GM12872 (cell line): Measurements from ENCODE around the gene VIPR2.

ENCODE experiments used
- TF ChIP-seq, protein P1 (sequence below): IDR thresholded peaks from 3 replicates; pipeline ENCODE4 v1.5.1; 2011; ENCODE audit warnings: low read depth, mild to moderate bottlenecking, low read length, moderate library complexity; ENCODE audit not compliant: insufficient read depth

The VIPR2 gene

GRCh38 chr7:159119851-159120539, 24.7 kb downstream of the VIPR2 start:
- TF ChIP-seq, protein P1, sequence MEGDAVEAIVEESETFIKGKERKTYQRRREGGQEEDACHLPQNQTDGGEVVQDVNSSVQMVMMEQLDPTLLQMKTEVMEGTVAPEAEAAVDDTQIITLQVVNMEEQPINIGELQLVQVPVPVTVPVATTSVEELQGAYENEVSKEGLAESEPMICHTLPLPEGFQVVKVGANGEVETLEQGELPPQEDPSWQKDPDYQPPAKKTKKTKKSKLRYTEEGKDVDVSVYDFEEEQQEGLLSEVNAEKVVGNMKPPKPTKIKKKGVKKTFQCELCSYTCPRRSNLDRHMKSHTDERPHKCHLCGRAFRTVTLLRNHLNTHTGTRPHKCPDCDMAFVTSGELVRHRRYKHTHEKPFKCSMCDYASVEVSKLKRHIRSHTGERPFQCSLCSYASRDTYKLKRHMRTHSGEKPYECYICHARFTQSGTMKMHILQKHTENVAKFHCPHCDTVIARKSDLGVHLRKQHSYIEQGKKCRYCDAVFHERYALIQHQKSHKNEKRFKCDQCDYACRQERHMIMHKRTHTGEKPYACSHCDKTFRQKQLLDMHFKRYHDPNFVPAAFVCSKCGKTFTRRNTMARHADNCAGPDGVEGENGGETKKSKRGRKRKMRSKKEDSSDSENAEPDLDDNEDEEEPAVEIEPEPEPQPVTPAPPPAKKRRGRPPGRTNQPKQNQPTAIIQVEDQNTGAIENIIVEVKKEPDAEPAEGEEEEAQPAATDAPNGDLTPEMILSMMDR, result no peak

GRCh38 chr7:159119026-159119741, 25.5 kb downstream of the VIPR2 start:
- TF ChIP-seq, protein P1, result no peak

DNA sequence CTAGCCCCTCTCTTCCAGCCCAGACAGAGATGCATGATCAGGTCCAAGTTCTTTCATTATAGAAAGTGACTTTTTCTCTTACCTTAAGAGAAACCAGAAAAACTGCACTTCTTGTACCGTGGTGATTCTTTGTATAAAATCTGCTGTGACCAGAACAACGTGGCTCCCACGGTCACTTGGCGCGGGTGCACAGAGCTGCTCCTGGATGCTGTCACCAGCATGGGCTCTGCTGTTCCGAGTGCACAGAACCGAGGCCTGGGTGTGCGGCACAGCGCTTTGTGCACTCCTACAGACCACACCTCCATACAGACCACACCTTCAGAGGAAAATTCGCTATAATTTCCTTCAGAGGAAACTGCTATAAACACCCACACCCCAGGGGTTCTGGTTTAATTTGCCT, 26.0 kb downstream of the VIPR2 start:
- TF ChIP-seq, protein P1, result no peak

DNA sequence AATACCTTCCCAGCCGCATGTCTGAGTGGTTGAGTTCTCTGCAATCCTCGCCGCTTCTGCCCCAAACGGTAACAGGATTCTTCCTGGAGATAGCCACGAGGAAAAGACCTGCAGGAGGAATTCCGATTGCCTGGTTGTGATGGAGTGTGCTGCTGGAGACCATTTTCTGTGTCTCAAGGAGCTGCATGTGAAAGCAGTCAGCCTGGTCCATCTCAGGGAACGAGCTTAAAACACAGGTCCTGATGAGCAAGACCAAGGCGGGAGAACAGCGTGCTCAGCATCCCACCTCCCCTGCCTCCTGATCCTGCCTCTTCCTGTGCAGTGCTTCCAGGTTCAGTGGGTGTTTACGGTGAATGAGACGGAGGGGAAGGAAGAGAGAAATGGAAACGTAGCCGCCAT, 26.5 kb downstream of the VIPR2 start:
- TF ChIP-seq, protein P1, result no peak

- TF ChIP-seq, protein P1, result no peak
Observed at GRCh38 chr7:159117366-159118196, 27.1 kb downstream of the VIPR2 start.

GRCh38 chr7:159116581-159117339, 27.9 kb downstream of the VIPR2 start:
- TF ChIP-seq, protein P1, result no peak
